GM18867 (cell line): ENCODE results near the gene SPTBN4.
"Not testable (repeated sequence)": the region's sequence is repeated elsewhere in the genome, so short reads cannot be mapped to it uniquely, and the experiment has no call there.

ENCODE experiments used
- ATAC-seq: cut with Tn5 transposase; IDR thresholded peaks from one replicate; pipeline ENCODE4 v1.9.1; 2021; ENCODE audit warnings: mild to moderate bottlenecking, moderate library complexity; ENCODE audit not compliant: unreplicated experiment

SPTBN4 gene

GRCh38 chr19:40583283-40583682 lies 116.5 kb downstream of the SPTBN4 start:
- no peak for ATAC-seq

- no peak for ATAC-seq
Observed at GRCh38 chr19:40584007-40584406, 117.2 kb downstream of the SPTBN4 start.

GRCh38 chr19:40585241-40585981 lies 118.6 kb downstream of the SPTBN4 start:
- ATAC-seq = no peak

GRCh38 chr19:40585982-40586422 lies 119.2 kb downstream of the SPTBN4 start:
- no peak for ATAC-seq

GRCh38 chr19:40586611-40587010 lies 119.8 kb downstream of the SPTBN4 start:
- no peak for ATAC-seq

- no peak for ATAC-seq
Observed at GRCh38 chr19:40588110-40588854, 121.5 kb downstream of the SPTBN4 start.

GRCh38 chr19:40588926-40589569 lies 122.2 kb downstream of the SPTBN4 start:
- no peak for ATAC-seq

- no peak for ATAC-seq
Observed at GRCh38 chr19:40589591-40590429, 123.0 kb downstream of the SPTBN4 start.

- no peak for ATAC-seq
Observed at GRCh38 chr19:40590464-40591265, 123.9 kb downstream of the SPTBN4 start.

- not testable (repeated sequence) for ATAC-seq
Observed at GRCh38 chr19:40591724-40592123, 124.9 kb downstream of the SPTBN4 start.

GRCh38 chr19:40592170-40592569 lies 125.4 kb downstream of the SPTBN4 start:
- ATAC-seq = no peak

GRCh38 chr19:40594255-40594654 lies 127.5 kb downstream of the SPTBN4 start:
- no peak for ATAC-seq

- ATAC-seq = no peak
Observed at GRCh38 chr19:40594657-40595091, 127.9 kb downstream of the SPTBN4 start.

GRCh38 chr19:40596608-40597328 lies 130.0 kb downstream of the SPTBN4 start:
- ATAC-seq = no peak

GRCh38 chr19:40597329-40597838 lies 130.6 kb downstream of the SPTBN4 start:
- ATAC-seq = no peak

- no peak for ATAC-seq
Observed at GRCh38 chr19:40598121-40598917, 131.5 kb downstream of the SPTBN4 start.

GRCh38 chr19:40598918-40599307 lies 132.1 kb downstream of the SPTBN4 start:
- ATAC-seq = no peak

- ATAC-seq = no peak
Observed at GRCh38 chr19:40599331-40599901, 132.6 kb downstream of the SPTBN4 start.
